Fibroblast of villous mesenchyme (primary cell): ENCODE measurements around the gene TSC22D4. TPM values are rescaled to one million over a fixed set of nuclear protein-coding genes. Genes with fewer than 3 reads are reported as not detected.
"Not testable (repeated sequence)": the region's sequence is repeated elsewhere in the genome, so short reads cannot be mapped to it uniquely, and the experiment has no call there.

Source experiments
- DNase-seq: peaks from one replicate; pipeline ENCODE4 v3.0.0-alpha.2; 2010; ENCODE audit warnings: low read depth
- H3K4me3 ChIP-seq: 2 replicates; pipeline ENCODE4 v1.5.1; 2011; ENCODE audit warnings: low read depth, mild to moderate bottlenecking, low read length
- total RNA-seq: library from RNA; depleted of rRNA; stranded (reverse); fragments of >200 nt; gene quantifications from 2 replicates; pipeline ENCODE4 v1.2.3, GENCODE V29; 2012
- TF ChIP-seq, protein P1 (sequence below): IDR thresholded peaks from 2 replicates; pipeline ENCODE4 v1.5.1; 2012; ENCODE audit warnings: low read depth, mild to moderate bottlenecking, low read length; ENCODE audit not compliant: insufficient read depth

TSC22D4 gene
- total RNA-seq, 1 donor: 30.2 TPM

DNA sequence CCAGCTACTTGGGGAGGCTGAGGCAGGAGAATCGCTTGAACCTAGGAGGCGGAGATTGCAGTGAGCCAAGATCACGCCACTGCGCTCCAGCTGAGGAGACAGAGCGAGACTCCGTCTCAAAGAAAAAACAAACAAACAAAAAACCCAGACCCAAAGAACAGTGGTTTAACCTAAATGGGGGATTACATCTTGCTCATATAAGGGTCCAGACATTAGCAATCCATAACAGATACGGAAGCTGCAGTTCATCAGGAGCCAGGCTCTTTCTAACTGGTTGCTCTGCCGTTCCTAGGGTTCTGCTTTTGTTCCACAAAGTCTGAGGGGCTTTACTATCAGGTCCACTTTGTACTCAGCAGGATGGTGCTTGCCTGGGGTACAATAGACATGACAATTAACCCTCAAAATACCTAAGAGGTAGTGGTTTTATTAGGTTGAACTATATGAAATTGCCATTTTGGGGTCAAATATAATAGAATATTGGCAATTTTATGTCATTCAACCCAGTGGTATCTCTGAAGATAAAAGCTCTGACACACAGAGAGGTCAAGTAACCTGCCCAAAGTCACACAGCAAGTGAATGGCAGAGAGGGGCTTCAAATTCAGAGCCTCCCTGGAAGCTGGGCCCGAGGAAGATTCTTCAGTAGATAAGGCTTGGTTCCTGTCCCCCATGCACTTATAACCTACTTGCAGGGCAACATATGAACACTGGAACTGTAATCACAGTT, 26.0 kb upstream of the TSC22D4 start:
- H3K4me3 ChIP-seq: no peak overlapping the region
- TF ChIP-seq, protein P1, sequence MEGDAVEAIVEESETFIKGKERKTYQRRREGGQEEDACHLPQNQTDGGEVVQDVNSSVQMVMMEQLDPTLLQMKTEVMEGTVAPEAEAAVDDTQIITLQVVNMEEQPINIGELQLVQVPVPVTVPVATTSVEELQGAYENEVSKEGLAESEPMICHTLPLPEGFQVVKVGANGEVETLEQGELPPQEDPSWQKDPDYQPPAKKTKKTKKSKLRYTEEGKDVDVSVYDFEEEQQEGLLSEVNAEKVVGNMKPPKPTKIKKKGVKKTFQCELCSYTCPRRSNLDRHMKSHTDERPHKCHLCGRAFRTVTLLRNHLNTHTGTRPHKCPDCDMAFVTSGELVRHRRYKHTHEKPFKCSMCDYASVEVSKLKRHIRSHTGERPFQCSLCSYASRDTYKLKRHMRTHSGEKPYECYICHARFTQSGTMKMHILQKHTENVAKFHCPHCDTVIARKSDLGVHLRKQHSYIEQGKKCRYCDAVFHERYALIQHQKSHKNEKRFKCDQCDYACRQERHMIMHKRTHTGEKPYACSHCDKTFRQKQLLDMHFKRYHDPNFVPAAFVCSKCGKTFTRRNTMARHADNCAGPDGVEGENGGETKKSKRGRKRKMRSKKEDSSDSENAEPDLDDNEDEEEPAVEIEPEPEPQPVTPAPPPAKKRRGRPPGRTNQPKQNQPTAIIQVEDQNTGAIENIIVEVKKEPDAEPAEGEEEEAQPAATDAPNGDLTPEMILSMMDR: no peak
- no peak for DNase-seq

DNA sequence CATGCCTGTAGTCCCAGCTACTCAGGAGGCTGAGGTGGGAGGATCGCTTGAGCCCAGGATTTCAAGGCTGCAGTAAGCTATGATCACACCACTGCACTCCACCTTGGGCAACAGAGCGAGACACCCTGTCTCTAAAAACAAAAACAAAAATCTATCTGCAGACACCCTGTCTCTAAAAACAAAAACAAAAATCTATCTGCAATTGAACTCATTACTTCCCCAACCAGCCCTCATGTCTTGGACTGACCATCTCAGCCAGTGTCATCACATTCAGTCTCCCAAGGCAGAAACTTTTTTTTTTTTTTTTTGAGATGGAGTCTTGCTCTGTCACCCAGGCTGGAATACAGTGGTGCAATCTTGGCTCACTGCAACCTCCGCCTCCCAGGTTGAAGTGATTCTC, 25.0 kb upstream of the TSC22D4 start:
- peak; percentile 37 for DNase-seq
- H3K4me3 ChIP-seq: not testable (repeated sequence)

DNA sequence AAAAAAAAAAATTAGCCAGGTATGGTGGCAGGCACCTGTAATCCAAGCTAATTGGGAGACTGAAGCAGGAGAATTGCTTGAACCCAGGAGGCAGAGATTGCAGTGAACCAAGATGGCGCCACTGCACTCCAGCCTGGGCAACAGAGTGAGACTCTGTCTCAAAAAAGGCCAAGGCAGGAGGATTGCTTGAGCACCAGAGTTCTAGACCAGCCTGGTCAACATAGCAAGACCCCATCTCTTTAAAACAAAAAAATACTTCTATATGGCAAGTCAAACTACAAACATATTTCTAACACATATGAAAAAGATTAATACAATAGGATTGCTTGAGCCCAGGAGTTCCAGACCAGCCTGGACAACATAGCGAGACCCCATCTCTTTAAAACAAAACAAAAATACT, 21.7 kb upstream of the TSC22D4 start:
- not testable (repeated sequence) for H3K4me3 ChIP-seq, DNase-seq

DNA sequence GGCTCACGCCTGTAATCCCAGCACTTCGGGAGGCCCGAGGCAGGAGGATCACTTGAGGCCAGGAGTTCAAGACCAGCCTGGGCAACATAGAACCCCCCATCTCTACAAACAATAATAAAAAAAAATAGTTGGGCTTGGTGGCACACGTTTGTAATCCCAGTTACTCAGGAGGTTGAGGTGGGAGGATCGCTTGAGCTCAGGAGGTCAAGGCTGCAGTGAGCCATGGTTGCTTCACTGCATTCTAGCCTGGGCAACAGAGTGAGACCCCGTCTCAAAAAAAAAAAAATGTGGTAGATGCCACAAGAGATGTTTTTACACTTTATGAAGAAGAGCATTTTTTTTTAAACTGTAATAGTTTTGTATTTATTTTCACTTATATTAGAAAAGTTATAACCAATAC, 17.5 kb upstream of the TSC22D4 start:
- no peak for DNase-seq
- no peak overlapping the region for H3K4me3 ChIP-seq
- TF ChIP-seq, protein P1: no peak

DNA sequence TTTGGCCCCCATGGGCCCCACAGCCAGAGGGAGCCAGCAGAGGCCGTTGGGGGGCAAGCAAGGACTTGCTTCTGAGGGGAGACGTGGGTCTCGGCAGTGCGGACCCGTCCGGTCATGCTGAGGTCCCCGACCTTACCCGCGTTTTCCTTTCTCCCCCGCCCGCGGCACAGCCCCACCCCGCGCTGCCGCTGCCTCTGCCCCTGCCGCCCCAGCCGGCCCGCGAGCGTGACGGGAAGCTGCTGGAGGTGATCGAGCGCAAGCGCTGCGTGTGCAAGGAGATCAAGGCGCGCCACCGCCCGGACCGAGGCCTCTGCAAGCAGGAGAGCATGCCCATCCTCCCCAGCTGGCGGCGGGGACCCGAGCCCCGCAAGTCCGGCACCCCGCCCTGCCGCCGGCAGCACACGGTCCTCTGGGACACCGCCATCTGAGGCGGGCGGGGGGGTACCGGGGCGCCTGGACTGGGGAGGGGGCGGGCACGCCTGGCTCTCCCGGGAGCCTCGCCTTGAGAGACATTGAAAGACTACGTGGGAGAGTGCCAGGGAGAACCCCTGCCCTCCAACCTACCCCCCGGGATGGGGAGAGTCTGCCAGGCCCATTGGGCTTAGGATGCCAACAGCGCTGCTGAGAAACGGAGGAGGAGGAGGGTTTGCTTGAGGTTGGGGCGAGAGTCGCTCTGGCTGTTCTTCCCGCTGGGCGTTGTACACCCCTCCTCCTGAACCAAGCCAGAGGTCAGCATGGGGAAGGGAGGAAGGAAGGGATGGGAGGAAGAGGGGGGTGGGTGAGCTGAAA, 14.7 kb upstream of the TSC22D4 start:
- peak; percentile 30 for DNase-seq
- peak overlapping the region; percentile 23 for H3K4me3 ChIP-seq
- TF ChIP-seq, protein P1: no peak

DNA sequence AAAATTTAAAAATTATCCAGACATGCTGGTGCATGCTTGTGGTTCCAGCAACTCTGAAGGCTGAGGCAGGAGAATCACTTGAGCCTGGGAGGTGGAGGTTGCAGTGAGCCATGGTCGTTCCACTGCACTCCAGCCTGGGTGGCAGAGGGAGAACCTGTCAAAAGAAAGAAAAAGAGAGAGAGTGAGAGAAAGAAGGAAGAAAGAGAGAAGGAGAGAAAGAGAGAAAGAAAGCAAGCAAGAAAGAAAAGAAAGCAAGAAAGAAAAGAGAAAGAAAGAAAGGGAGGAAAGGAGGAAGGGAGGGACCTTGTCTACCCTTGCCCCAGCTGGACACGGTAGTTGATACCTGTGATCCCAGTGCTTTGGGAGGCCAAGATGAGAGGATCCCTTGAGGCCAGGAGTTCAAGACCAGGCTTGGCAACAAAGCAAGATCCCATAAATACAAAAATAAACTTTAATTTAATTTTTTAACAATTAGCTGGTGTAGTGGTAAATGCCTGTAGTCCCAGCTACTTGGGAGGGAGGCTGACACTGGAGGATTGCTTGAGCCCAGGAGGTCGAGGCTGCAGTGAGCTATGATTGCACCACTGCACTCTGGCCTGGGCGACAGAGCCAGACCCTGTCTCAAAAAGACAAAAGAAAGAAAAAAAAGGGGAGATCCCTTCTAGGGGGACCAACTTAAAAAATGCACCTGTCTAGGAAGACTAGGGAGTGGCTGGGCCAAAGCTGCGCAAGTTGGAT, 13.9 kb upstream of the TSC22D4 start:
- DNase-seq: no peak
- H3K4me3 ChIP-seq: peak overlapping the region; percentile 23

DNA sequence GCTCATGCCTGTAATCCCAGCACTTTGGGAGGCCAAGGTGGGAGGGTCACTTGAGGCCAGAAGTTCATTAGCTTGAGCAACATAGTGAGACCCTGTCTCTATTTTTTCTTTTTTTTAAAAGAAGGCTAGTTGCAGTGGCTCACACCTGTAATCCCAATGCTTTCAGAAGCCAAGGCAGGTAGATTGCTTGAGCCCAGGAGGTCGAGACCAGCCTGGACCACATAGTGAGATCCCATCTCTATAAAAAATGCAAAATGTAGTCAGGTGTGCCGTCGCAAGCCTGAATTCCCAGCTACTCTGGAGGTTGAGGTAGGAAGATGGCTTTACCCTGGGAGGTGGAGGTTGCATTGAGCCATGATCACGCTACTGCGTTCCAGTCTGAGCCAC, 12.2 kb upstream of the TSC22D4 start:
- TF ChIP-seq, protein P1: no peak
- DNase-seq: no peak
- no peak overlapping the region for H3K4me3 ChIP-seq

More for the DNA sequence above, 13.9 kb upstream of the TSC22D4 start:
- TF ChIP-seq, protein P1: no peak
